Measurements from ENCODE around the gene TMEM222. TPM values are rescaled to one million over a fixed set of nuclear protein-coding genes. Genes with fewer than 3 reads are reported as not detected.

TMEM222 gene
- total RNA-seq, 1 experiment from 2014 or later: 28.7 TPM

DNA sequence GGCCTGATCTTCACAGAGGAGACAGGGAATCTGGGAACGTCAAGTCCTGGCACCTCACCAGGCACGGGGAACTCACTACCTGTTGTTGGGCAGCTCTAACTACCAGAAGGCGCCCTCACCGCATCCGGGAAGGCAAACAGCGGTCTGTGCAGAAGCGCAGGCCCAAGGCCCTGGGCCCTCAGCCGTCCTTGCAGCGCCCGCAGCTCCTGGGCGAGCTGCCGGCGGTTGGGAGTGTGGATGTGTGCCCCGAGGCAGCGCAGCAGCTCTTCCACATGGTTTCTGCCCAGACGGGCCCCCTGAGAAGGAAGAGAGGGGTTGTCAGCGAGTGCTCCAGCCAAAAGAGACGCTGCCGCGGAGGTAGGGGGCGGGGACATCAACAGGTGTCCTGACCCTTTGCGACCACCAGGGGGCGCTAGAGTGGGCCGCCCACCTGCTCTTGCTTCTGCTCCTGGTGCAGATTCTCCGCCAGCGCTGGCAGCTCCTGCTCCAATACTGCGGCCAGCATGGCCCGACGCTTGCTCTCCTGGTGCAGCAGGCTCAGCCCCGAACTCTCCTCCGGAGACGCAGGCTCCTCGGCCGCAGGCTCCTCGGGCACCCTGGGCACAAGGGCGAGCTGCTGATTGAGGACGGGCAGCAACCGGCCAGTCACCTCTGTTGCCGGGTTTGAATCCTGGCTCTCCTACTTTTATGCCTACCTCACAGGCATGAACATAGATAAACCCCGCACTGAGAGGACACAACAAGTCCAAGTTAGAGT is 35.5 kb downstream of the TMEM222 start (continued):
- TF ChIP-seq, protein P1, sequence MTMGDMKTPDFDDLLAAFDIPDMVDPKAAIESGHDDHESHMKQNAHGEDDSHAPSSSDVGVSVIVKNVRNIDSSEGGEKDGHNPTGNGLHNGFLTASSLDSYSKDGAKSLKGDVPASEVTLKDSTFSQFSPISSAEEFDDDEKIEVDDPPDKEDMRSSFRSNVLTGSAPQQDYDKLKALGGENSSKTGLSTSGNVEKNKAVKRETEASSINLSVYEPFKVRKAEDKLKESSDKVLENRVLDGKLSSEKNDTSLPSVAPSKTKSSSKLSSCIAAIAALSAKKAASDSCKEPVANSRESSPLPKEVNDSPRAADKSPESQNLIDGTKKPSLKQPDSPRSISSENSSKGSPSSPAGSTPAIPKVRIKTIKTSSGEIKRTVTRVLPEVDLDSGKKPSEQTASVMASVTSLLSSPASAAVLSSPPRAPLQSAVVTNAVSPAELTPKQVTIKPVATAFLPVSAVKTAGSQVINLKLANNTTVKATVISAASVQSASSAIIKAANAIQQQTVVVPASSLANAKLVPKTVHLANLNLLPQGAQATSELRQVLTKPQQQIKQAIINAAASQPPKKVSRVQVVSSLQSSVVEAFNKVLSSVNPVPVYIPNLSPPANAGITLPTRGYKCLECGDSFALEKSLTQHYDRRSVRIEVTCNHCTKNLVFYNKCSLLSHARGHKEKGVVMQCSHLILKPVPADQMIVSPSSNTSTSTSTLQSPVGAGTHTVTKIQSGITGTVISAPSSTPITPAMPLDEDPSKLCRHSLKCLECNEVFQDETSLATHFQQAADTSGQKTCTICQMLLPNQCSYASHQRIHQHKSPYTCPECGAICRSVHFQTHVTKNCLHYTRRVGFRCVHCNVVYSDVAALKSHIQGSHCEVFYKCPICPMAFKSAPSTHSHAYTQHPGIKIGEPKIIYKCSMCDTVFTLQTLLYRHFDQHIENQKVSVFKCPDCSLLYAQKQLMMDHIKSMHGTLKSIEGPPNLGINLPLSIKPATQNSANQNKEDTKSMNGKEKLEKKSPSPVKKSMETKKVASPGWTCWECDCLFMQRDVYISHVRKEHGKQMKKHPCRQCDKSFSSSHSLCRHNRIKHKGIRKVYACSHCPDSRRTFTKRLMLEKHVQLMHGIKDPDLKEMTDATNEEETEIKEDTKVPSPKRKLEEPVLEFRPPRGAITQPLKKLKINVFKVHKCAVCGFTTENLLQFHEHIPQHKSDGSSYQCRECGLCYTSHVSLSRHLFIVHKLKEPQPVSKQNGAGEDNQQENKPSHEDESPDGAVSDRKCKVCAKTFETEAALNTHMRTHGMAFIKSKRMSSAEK (CRISPR knock-in tag; IDR thresholded peaks at IDR 0.05; ENCODE audit: borderline replicate concordance): no peak
- TF ChIP-seq TCF7 (CRISPR knock-in tag; IDR thresholded peaks at IDR 0.05; ENCODE audit: low read depth) (no peak), CREB1 (CRISPR knock-in tag; IDR thresholded peaks at IDR 0.05) (no peak), SP1 (CRISPR knock-in tag; conservative IDR thresholded peaks at IDR 0.05) (peak; percentile 75), ZNF219 (CRISPR knock-in tag; IDR thresholded peaks at IDR 0.05; ENCODE audit: borderline replicate concordance) (no peak), OVOL2 (CRISPR knock-in tag; IDR thresholded peaks at IDR 0.05; ENCODE audit: borderline replicate concordance) (no peak), ZNF121 (CRISPR knock-in tag; IDR thresholded peaks at IDR 0.05) (peak; percentile 87; the same call in 1 of the 2 replicates), HMGA2 (CRISPR knock-in tag; IDR thresholded peaks at IDR 0.05) (no peak), ETV6 (CRISPR knock-in tag; IDR thresholded peaks at IDR 0.05) (no peak), PRRX2 (CRISPR knock-in tag; IDR thresholded peaks at IDR 0.05) (no peak)
- TF ChIP-seq, protein P2, sequence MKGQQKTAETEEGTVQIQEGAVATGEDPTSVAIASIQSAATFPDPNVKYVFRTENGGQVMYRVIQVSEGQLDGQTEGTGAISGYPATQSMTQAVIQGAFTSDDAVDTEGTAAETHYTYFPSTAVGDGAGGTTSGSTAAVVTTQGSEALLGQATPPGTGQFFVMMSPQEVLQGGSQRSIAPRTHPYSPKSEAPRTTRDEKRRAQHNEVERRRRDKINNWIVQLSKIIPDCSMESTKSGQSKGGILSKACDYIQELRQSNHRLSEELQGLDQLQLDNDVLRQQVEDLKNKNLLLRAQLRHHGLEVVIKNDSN (CRISPR knock-in tag; IDR thresholded peaks at IDR 0.05): no peak
- TF ChIP-seq, protein P3, sequence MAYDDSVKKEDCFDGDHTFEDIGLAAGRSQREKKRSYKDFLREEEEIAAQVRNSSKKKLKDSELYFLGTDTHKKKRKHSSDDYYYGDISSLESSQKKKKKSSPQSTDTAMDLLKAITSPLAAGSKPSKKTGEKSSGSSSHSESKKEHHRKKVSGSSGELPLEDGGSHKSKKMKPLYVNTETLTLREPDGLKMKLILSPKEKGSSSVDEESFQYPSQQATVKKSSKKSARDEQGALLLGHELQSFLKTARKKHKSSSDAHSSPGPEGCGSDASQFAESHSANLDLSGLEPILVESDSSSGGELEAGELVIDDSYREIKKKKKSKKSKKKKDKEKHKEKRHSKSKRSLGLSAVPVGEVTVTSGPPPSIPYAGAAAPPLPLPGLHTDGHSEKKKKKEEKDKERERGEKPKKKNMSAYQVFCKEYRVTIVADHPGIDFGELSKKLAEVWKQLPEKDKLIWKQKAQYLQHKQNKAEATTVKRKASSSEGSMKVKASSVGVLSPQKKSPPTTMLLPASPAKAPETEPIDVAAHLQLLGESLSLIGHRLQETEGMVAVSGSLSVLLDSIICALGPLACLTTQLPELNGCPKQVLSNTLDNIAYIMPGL (CRISPR knock-in tag; IDR thresholded peaks at IDR 0.05): peak; percentile 66; the same call in 1 of the 2 replicates
- TF ChIP-seq, protein P4, sequence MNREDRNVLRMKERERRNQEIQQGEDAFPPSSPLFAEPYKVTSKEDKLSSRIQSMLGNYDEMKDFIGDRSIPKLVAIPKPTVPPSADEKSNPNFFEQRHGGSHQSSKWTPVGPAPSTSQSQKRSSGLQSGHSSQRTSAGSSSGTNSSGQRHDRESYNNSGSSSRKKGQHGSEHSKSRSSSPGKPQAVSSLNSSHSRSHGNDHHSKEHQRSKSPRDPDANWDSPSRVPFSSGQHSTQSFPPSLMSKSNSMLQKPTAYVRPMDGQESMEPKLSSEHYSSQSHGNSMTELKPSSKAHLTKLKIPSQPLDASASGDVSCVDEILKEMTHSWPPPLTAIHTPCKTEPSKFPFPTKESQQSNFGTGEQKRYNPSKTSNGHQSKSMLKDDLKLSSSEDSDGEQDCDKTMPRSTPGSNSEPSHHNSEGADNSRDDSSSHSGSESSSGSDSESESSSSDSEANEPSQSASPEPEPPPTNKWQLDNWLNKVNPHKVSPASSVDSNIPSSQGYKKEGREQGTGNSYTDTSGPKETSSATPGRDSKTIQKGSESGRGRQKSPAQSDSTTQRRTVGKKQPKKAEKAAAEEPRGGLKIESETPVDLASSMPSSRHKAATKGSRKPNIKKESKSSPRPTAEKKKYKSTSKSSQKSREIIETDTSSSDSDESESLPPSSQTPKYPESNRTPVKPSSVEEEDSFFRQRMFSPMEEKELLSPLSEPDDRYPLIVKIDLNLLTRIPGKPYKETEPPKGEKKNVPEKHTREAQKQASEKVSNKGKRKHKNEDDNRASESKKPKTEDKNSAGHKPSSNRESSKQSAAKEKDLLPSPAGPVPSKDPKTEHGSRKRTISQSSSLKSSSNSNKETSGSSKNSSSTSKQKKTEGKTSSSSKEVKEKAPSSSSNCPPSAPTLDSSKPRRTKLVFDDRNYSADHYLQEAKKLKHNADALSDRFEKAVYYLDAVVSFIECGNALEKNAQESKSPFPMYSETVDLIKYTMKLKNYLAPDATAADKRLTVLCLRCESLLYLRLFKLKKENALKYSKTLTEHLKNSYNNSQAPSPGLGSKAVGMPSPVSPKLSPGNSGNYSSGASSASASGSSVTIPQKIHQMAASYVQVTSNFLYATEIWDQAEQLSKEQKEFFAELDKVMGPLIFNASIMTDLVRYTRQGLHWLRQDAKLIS (CRISPR knock-in tag; IDR thresholded peaks at IDR 0.05; ENCODE audit: borderline replicate concordance): no peak
- TF ChIP-seq, protein P5, sequence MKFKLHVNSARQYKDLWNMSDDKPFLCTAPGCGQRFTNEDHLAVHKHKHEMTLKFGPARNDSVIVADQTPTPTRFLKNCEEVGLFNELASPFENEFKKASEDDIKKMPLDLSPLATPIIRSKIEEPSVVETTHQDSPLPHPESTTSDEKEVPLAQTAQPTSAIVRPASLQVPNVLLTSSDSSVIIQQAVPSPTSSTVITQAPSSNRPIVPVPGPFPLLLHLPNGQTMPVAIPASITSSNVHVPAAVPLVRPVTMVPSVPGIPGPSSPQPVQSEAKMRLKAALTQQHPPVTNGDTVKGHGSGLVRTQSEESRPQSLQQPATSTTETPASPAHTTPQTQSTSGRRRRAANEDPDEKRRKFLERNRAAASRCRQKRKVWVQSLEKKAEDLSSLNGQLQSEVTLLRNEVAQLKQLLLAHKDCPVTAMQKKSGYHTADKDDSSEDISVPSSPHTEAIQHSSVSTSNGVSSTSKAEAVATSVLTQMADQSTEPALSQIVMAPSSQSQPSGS (CRISPR knock-in tag; IDR thresholded peaks at IDR 0.05; ENCODE audit: borderline replicate concordance, low read depth): no peak
- TF ChIP-seq, protein P6, sequence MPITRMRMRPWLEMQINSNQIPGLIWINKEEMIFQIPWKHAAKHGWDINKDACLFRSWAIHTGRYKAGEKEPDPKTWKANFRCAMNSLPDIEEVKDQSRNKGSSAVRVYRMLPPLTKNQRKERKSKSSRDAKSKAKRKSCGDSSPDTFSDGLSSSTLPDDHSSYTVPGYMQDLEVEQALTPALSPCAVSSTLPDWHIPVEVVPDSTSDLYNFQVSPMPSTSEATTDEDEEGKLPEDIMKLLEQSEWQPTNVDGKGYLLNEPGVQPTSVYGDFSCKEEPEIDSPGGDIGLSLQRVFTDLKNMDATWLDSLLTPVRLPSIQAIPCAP (CRISPR knock-in tag; IDR thresholded peaks at IDR 0.05): no peak
- TF ChIP-seq, protein P7, sequence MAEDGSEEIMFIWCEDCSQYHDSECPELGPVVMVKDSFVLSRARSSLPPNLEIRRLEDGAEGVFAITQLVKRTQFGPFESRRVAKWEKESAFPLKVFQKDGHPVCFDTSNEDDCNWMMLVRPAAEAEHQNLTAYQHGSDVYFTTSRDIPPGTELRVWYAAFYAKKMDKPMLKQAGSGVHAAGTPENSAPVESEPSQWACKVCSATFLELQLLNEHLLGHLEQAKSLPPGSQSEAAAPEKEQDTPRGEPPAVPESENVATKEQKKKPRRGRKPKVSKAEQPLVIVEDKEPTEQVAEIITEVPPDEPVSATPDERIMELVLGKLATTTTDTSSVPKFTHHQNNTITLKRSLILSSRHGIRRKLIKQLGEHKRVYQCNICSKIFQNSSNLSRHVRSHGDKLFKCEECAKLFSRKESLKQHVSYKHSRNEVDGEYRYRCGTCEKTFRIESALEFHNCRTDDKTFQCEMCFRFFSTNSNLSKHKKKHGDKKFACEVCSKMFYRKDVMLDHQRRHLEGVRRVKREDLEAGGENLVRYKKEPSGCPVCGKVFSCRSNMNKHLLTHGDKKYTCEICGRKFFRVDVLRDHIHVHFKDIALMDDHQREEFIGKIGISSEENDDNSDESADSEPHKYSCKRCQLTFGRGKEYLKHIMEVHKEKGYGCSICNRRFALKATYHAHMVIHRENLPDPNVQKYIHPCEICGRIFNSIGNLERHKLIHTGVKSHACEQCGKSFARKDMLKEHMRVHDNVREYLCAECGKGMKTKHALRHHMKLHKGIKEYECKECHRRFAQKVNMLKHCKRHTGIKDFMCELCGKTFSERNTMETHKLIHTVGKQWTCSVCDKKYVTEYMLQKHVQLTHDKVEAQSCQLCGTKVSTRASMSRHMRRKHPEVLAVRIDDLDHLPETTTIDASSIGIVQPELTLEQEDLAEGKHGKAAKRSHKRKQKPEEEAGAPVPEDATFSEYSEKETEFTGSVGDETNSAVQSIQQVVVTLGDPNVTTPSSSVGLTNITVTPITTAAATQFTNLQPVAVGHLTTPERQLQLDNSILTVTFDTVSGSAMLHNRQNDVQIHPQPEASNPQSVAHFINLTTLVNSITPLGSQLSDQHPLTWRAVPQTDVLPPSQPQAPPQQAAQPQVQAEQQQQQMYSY (CRISPR knock-in tag; IDR thresholded peaks at IDR 0.05): no peak
- TF ChIP-seq, protein P8, sequence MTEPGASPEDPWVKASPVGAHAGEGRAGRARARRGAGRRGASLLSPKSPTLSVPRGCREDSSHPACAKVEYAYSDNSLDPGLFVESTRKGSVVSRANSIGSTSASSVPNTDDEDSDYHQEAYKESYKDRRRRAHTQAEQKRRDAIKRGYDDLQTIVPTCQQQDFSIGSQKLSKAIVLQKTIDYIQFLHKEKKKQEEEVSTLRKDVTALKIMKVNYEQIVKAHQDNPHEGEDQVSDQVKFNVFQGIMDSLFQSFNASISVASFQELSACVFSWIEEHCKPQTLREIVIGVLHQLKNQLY (CRISPR knock-in tag; IDR thresholded peaks at IDR 0.05): no peak
- TF ChIP-seq, protein P9, sequence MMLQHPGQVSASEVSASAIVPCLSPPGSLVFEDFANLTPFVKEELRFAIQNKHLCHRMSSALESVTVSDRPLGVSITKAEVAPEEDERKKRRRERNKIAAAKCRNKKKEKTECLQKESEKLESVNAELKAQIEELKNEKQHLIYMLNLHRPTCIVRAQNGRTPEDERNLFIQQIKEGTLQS (CRISPR knock-in tag; conservative IDR thresholded peaks at IDR 0.05): no peak
